HG03045 (cell line): Measurements from ENCODE around the gene RBM45.
"Not testable (repeated sequence)": the region's sequence is repeated elsewhere in the genome, so short reads cannot be mapped to it uniquely, and the experiment has no call there.

Source experiments
- ATAC-seq: cut with Tn5 transposase; IDR thresholded peaks from one replicate; pipeline ENCODE4 v1.9.1; 2021; ENCODE audit warnings: mild to moderate bottlenecking, moderate library complexity; ENCODE audit not compliant: unreplicated experiment

Gene RBM45, protein sequence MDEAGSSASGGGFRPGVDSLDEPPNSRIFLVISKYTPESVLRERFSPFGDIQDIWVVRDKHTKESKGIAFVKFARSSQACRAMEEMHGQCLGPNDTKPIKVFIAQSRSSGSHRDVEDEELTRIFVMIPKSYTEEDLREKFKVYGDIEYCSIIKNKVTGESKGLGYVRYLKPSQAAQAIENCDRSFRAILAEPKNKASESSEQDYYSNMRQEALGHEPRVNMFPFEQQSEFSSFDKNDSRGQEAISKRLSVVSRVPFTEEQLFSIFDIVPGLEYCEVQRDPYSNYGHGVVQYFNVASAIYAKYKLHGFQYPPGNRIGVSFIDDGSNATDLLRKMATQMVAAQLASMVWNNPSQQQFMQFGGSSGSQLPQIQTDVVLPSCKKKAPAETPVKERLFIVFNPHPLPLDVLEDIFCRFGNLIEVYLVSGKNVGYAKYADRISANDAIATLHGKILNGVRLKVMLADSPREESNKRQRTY

DNA sequence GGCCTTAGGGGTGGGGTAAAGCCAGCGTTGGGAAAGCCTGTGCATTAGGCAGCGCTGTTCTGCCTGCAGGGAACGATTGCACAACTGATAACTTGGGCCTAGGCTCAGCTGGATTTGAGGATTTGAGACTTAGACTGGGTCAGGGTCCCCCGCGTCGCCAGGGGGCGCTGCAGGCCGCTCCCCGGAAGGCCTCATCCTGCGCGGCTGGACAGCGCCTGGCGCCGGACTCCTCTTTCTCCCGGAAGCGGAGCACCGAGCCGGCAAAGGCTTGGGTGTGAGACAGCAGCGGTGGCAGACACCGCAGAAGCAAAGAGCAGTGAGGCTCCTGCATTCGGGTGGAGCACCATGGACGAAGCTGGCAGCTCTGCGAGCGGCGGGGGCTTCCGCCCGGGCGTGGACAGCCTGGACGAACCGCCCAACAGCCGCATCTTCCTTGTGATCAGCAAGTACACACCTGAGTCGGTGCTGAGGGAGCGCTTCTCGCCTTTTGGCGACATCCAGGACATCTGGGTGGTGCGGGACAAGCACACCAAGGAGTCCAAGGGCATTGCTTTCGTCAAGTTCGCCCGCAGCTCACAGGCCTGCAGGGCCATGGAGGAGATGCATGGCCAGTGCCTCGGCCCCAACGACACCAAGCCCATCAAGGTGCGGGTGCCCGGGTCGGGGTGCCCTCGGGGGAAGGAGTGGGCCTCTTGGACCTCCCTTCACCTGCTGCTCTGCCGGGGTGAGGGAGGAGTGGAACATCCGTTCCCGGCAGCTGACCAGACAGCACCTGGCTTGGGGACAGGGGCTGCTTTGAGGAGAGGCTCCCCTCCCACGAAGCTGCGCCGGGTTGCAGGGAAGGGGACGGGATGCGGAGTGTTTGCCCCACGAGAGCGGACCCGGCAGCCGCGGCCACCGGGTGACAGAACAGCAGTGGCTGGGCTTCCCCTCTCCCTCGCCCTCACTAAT, at the start of gene RBM45:
TSS of gene RBM45 (plus strand) at position 236 of the 951 bp plus-strand sequence. CDS start at position 346, 110 bp downstream.
- peak; percentile 90 for ATAC-seq

DNA sequence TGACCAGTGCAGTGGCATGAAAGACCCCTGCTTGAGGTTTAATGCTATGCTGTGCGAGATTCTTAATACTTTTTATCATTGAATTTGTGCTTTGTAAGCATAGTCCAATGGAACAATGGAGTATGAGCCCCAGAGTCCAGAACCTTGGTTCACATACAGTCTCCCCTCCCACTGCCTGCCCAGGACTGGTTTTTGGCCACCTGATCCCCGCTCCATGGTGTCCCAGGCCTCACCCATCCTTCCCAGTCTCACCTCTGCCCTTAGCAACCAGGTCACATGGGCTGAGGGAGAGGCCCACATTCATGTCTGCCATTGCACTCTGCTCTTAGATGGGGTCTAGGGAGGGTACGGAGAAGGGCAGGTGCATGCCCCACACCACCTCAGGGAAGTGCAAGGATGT, 45.9 kb upstream of the RBM45 start:
- ATAC-seq, result no peak

DNA sequence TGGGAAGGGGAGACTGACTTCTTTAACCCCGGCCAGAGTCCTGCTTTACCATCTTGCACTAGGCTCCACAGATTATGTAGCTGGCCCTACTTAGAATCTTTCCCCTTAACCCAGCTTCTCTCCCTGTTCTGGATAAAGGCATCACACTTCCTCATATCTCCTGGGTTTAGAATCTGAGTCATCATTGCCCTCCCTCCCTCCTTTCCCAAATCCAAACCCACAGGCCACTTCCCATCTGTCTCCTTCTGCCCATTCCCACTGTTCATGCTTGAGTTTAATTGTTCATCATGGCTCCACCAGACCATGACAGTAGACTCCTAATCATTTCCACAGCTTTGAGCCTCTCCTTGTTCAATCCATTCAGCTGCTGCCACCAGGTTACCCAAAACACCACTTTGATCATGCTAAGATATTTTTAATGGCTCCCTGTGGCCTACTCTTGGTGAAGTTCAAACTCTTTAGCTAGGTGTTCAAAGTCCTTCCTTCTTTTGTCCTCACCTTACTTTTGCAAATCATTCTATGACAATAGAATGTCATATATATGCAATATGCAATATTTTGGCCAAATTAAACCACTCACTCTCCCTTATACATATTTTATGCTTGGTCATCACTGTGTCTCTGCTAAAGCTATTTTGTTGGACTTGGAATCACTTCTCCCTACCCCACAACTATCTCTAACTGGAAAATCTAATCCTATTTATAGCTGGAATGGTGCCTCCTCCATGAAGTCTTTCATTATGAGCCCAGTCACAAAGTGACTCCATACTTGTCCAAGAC, 45.2 kb upstream of the RBM45 start:
- no peak for ATAC-seq

DNA sequence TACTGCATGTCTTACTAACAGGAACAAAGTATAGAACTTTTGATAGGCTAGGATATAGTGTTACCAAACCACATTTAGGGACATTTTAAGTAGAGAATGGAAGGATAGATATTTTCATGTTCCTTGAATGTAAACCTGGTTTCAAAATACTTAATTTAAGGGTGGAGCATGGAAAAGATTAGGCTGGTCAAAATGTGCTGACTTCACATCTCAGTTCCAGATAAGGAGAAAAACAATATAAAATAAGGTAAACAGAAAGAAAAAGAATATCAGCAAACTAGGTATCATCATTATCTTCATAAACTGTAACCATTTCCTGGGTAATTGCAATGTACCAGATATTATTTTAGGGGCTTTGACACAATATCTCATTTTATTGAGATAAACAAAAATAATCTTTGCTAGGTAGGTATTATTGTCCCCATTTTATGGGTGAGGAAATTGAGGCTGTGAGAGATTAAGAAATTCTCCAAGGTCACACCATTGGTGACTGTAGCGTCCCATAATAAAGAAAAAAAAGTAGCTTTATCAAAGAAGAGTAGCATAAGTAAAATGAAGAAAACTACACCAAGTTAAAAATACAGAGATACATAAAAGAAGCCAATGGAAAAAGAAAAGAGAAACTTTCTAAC, 43.3 kb upstream of the RBM45 start:
- no peak for ATAC-seq

DNA sequence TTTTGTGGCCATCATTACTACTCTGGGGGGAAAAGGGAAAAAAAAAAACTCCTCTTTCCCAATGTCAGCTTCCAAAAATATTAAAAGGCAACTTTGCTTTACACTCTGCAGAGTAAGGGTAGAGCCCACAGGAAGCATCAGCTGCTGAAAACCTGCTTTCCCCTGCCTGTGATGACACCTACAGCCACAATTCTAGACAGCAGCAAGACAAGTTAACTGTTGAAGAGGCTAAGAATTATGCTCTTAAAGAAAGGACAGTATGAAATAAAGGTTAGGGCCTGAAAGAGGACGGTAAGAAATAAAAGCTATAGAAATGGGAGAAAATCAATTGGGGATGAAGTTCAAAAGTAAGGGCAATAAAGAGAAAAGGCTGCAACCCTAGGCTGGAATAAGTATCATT, 42.7 kb upstream of the RBM45 start:
- ATAC-seq, result no peak

DNA sequence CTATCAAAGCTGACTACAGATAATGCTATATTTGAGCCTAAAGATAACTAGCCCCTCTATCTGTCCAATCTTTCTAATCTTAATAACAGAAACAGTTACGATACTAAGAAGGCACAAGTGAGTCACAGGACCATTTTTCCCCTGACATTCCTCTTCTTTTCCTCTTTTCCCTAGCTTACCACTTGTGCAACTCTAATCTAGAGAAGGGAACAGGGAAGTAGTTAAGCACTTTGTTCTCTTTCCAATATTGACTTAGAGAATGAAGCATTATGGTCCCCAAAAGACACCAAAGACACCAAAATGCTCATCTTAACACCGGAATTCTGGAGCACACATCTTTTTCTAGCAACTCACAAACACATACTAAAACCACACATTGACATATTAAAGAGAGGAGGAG, 41.4 kb upstream of the RBM45 start:
- ATAC-seq, result no peak

DNA sequence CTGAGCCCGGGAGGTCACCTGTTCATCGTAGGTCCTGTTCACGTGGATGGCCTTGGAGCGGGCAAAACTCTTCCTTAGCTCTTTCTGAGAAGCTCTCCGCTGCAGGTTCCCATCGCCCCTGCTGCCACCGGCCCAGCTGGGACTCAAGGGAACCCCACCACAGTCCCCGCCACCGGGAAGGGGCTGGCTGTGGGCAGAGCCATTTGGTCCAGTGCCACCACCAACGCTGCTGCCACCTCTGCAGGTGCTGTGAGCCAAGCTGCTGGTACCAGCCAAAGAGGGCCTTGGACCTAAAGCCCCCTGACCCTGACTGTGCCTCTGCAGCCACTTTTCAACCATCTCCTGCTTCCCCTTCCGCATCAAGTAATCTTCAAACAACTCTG, 40.2 kb upstream of the RBM45 start:
- no peak for ATAC-seq

DNA sequence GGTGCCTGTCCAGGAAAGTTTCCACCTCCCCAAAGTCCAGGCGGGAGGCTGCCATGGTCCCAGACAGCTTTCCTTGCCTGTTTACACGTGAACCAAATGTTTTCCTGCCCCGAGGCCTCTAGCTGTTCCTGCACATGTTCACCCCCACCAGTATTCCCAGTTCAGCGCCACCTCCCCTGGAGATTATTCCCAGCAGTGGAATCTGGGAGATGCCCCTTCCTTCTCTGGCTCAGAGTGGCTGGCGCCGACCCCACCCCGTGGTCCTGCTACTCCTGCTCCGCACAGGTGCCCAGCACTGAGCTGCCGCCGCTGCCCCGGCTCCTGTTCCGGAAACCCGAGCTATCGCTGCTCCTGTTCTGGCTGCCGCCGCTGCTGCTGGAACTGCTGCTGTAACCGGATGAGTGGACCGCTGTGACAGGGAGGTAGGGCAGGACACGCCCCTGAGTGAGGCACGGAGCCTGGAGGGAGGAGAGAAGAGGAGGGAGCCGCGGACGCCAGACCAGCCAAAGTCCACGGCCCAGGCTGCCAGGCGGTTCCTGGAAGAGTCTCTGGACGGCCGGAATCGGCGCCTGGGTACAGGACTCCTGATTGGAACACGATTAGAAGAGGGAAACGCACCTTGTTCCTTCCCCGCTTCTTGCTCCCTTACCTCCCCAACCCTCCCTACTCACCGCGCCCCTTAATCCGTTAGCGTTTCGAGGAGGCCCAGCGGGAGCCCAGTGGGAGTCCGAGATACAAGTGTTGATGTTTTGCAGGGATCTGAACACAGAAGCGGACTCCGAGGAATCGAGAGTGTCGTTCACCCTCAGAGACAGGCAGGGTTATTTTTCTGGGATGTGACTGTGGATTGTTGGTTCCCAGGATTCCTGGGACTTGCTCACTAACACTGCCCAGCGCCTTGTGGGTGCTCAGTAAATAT, 39.6 kb upstream of the RBM45 start, which contains the start of gene PDE11A:
TSS of gene PDE11A (minus strand) at position 395 of the 919 bp plus-strand sequence. CDS start at position 55, 340 bp downstream.
- no peak for ATAC-seq

DNA sequence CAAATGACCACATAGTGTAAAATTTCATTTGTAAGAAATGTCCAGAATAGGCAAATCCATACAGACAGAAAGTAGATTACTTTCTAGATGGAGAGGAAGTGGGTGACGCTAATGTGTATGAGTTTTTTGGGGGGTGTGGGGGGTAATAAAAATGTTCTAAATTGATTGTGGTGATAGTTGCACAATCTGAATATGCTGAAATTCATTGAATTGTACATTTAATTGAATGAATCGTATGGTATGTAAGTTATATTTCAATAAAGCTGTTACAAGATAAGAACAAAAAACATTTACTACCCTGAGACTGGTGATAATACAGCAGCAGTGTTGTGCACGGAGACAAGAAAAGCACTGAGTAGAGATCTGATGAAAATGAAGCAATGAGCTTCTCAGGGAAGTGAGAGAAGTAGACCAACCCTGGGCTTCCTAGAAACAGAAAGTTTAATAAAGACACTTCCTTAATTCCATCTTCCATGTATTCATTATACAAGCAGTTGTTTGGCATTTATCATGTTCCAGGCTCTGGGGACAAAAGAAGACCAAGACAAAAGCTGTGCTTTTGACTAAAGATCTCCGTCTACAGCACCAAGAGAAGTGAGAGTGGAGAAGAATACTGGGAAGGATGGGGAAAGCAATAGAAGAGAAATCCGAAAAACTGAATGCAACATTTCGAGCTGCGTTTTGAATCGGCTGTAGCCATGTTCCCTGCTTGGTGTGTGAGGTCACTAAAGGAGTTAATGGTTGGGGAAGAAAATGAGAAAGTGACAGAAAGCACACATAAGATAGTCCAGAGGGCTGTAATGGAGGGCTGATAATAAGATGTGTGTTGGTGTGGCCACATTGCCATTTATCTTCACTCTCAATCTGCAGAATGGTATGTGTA, 37.9 kb upstream of the RBM45 start:
- no peak for ATAC-seq

DNA sequence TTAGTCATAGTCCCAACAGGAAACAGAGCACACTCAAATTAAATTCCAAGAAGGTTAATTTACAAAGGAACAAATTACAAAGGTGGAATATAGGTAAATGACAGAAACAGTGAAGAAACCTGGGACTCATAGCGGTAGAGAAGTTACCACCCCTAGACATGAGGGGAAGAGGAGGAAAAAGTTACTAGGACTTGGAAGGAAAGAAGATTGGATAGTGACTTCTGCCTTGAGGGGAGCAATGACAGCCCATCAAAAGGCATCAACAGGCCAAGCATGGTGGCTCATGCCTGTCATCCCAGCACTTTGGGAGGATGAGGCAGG, 37.3 kb upstream of the RBM45 start:
- ATAC-seq, result no peak

DNA sequence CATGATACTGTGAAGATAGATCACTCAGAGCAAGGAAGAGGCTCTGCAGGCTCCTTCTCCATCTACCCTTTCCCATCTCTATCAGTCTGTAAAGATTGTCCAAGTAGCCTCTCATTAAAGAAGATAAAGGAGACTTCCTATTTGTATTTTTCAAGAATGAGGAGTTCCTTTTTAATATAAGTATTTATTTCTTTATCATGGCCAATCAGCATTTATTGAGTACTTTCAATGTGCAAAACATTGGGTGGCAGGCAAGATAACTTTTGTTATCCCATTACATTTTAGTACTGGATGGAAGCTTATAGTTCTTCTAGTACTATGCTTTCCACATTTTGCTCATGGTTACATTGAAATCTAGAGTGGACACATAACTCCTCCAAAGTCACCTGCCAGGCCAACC, 36.1 kb upstream of the RBM45 start:
- ATAC-seq, result no peak

DNA sequence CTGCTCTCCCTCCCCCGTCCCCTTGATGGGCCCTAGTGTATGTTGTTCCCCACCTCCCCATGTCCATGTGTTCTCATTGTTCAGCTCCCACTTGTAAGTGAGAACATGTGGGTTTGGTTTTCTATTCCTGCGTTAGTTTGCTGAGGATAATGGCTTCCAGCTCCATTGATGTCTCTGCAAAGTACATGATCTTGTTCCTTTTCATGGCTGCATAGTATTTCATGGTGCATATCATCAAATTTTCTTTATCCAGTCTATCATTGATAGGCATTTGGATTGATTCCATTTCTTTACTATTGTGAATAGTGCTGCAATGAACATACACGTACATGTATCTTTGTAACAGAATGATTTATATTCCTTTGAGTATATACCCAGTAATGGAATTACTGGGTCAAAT, 33.0 kb upstream of the RBM45 start:
- ATAC-seq, result not testable (repeated sequence)

DNA sequence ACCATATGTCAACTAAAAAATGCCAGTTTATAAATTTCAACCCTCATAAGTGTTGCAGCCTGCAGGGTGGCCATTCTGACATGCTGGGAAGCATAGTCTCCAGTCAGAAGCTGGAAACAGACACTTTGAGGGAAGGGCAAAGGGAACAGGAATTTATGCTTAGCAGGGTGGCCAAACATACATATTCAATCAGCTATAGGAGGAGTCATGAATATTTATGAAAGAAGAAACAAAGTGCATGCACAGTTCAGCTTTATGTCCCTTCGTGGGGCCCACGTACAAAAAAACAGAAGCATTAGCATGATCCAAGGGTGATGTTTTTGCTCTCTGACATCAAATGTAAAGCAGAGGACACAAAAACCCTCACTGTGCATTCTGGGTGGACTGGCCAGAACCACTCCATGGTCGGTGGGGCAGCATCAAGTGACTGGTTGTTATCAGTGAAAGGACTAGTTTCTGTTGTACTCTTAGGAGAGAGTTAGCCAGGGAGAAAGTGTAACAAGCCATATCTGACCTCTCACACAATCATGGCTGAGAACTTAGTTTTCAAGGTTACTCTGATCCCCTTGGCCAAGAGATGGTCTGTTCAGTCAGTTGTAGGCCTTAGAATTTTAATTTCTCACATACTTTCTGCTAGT, 29.7 kb upstream of the RBM45 start:
- ATAC-seq, result no peak

DNA sequence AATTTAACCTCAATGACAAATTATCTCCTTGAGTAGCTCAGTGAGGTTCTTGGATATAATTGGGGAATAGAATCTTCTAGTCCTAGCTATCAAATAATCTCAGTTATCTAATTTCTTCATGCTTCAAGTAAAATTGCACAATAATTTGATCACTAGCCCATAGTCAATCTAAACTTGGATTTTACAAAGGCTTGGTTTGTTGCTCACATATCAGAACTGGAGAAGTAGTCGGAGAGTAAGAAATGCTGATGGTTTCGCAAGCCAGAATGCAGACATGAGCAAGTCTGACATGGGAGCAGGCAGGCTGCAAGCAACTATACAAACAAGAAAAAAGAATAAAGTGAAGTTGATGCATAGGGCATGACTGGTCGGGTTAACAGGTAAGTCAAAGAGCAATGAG, 28.0 kb upstream of the RBM45 start:
- ATAC-seq, result no peak

DNA sequence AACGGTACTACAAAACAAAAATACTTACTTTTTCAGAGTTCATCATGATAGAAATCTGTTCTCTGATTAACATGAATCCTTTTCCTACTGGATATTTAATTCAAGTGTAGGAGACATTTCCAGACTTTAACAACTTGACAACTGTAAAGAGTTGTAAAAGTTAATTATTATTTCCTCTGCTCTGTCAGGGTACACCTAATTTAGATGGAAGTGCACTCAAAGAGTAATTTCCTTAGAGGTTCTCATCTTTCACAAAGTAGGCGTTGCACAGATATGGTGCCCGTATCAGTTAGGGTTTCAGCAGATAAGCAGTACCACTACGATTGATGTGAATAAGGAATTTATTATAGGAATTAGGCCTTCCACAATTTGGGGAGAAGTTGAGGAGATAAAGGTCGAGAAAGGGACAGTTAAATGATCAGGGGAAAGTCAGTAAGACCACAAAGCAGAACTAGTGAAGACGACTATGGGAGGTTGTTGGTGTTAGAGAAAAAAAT, 23.4 kb upstream of the RBM45 start:
- no peak for ATAC-seq

DNA sequence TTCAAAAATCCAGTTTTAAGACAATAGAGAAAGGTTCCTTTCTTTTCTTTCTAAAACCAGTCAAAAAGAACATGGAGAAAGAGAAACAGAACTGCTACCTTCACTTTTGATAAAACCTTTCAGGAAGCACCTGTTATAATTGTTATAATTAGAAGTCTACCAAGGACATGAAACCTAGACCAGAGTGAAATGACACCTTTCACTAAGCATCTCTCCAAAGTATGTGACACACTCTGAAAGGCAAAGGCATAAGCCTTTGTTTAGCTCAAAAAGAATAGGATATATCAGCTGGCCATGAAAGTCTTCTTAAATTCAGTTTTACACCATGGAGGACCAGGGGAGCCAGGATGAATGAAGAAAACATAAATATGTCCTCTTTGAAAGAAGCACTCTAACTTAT, 18.8 kb upstream of the RBM45 start:
- no peak for ATAC-seq

DNA sequence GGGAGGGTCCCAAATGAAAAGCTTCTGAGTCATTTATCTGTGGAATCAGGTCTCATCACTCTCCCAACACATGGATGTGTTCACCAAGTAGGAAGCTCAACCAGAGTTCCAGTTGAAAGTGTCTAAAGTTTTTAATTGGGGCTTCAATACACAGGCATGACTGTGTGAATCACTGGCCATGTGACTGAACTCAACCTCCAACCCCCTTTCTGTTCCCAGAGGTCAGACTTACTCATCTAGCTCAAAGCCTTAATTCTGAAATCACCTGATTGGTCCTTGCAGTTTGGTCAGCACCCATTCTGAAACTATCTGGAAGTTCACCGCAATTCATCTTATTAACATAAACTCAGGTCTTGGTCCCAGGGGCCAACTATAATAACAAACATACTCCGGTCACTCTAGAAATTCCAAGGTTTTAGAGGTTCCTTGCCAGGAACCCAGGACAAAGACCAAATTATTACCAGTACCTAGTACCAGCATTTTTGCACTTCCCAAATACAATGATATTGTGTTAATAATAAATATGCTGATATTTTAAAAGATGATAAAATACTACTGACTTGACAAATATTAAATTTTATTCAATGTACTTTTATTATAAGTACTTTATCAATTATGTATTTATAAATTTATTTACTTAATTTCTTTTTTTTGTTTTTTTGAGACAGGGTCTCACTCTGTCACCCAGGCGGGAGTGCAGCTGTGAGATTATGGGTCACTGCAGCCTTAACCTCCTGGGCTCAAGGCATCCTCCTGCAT, 10.7 kb upstream of the RBM45 start:
- no peak for ATAC-seq
